GM23338 (cell line): ENCODE results near the gene CNTNAP4. TPM values are rescaled to one million over a fixed set of nuclear protein-coding genes. Genes with fewer than 3 reads are reported as not detected.

ENCODE experiments used
- ATAC-seq: fragments of 200-7000 bp; cut with Tn5 transposase; 3 replicates; pipeline ENCODE4 v1.9.1; 2020
- DNase-seq: peaks from one replicate; pipeline ENCODE4 v3.0.0-alpha.2; 2015; ENCODE audit warnings: low spot score
- H2AFZ ChIP-seq: fragments of 200-600 bp; sonication (generic); 2 replicates; pipeline ENCODE4 v1.8.0; 2016; ENCODE audit warnings: antibody characterized with exemption, mild to moderate bottlenecking, moderate library complexity
- H3F3A ChIP-seq: fragments of 200-600 bp; sonication (generic); replicated peaks from 2 replicates; pipeline ENCODE4 v1.8.0; 2017; ENCODE audit warnings: antibody characterized with exemption, mixed run types, low read depth
- H3K27ac ChIP-seq: fragments of 200-600 bp; sonication (generic); 2 replicates; pipeline ENCODE4 v1.6.1; 2016; ENCODE audit warnings: low read depth
- H3K27me3 ChIP-seq: fragments of 200-600 bp; sonication (generic); 2 replicates; pipeline ENCODE4 v1.8.0; 2016; ENCODE audit warnings: mild to moderate bottlenecking, mixed run types, moderate library complexity; ENCODE audit not compliant: insufficient read depth
- H3K36me3 ChIP-seq: fragments of 200-600 bp; sonication (generic); 2 replicates; pipeline ENCODE4 v1.8.0; 2016; ENCODE audit warnings: mild to moderate bottlenecking; ENCODE audit not compliant: insufficient read depth
- H3K4me1 ChIP-seq: fragments of 200-600 bp; sonication (generic); 2 replicates; pipeline ENCODE4 v1.8.0; 2016; ENCODE audit warnings: mild to moderate bottlenecking, moderate library complexity; ENCODE audit not compliant: insufficient read depth
- H3K4me2 ChIP-seq: fragments of 200-600 bp; sonication (generic); 2 replicates; pipeline ENCODE4 v1.7.1; 2017; ENCODE audit warnings: mixed run types
- H3K4me3 ChIP-seq: fragments of 200-600 bp; sonication (generic); 2 replicates; pipeline ENCODE4 v1.6.1; 2016; ENCODE audit warnings: mixed run types
- H3K79me2 ChIP-seq: fragments of 200-600 bp; sonication (generic); replicated peaks from 2 replicates; pipeline ENCODE4 v1.8.0; 2017; ENCODE audit warnings: mild to moderate bottlenecking; ENCODE audit not compliant: insufficient read depth
- H3K9me2 ChIP-seq: fragments of 200-600 bp; sonication (generic); 2 replicates; pipeline ENCODE4 v1.8.0; 2017; ENCODE audit not compliant: insufficient read depth
- H4K20me1 ChIP-seq: fragments of 200-600 bp; sonication (generic); replicated peaks from 2 replicates; pipeline ENCODE4 v1.8.0; 2017; ENCODE audit warnings: mild to moderate bottlenecking; ENCODE audit not compliant: insufficient read depth
- H3K27ac Mint-ChIP-seq: 2 replicates; pipeline ENCODE4 v1.8.0; 2020; ENCODE audit warnings: inconsistent platforms, mild to moderate bottlenecking, moderate library complexity, mixed read lengths
- H3K27me3 Mint-ChIP-seq: 3 replicates; pipeline ENCODE4 v1.8.0; 2022; ENCODE audit warnings: low read depth, mild to moderate bottlenecking, moderate library complexity, mixed read lengths, inconsistent platforms; ENCODE audit not compliant: insufficient read depth, poor library complexity
- H3K36me3 Mint-ChIP-seq: 3 replicates; pipeline ENCODE4 v1.8.0; 2021; ENCODE audit warnings: low read depth, mild to moderate bottlenecking, inconsistent platforms, moderate library complexity, mixed read lengths
- H3K4me1 Mint-ChIP-seq: 3 replicates; pipeline ENCODE4 v1.8.0; 2020; ENCODE audit warnings: mild to moderate bottlenecking, inconsistent platforms, mixed read lengths
- H3K4me3 Mint-ChIP-seq: 3 replicates; pipeline ENCODE4 v1.8.0; 2021; ENCODE audit warnings: moderate library complexity, mild to moderate bottlenecking, inconsistent platforms, mixed read lengths
- H3K9me3 Mint-ChIP-seq: 3 replicates; pipeline ENCODE4 v1.8.0; 2020; ENCODE audit warnings: moderate library complexity, mild to moderate bottlenecking, inconsistent platforms, mixed read lengths
- CREB1 ChIP-seq: fragments of 250-450 bp; sonication (Bioruptor Pico); IDR thresholded peaks from 2 replicates; pipeline ENCODE4 v1.5.0; 2020; ENCODE audit warnings: low read depth, mild to moderate bottlenecking, moderate library complexity
- CTCF ChIP-seq, 2 experiments: fragments of 200-600 bp in 1 of 2; sonication (generic) in 1 of 2; conservative IDR thresholded peaks; 2 replicates each; pipeline versions ENCODE4 v1.5.1 to v1.6.1; 2016 to 2017; ENCODE audit warnings: antibody characterized with exemption in 2 of 2, low read depth in 2 of 2, mild to moderate bottlenecking in 2 of 2, moderate library complexity in 1 of 2
- ETS1 ChIP-seq: IDR thresholded peaks from 2 replicates; pipeline ENCODE4 v1.6.1; 2016; ENCODE audit warnings: antibody characterized with exemption
- NANOG ChIP-seq: IDR thresholded peaks from 2 replicates; pipeline ENCODE4 v1.6.1; 2016; ENCODE audit warnings: antibody characterized with exemption, borderline replicate concordance
- POLR2AphosphoS5 ChIP-seq: IDR thresholded peaks from 2 replicates; pipeline ENCODE4 v1.6.1; 2016; ENCODE audit warnings: antibody characterized with exemption, low read depth
- STAT1 ChIP-seq: IDR thresholded peaks from one replicate; pipeline ENCODE4 v1.6.1; 2016; ENCODE audit warnings: antibody characterized with exemption; ENCODE audit not compliant: unreplicated experiment
- ZNF114 ChIP-seq: fragments of 250-450 bp; sonication (Bioruptor Pico); IDR thresholded peaks from 2 replicates; pipeline ENCODE4 v1.5.0; 2020; ENCODE audit warnings: mild to moderate bottlenecking, moderate library complexity
- ZNF331 ChIP-seq: fragments of 250-450 bp; sonication (Bioruptor Pico); IDR thresholded peaks from 2 replicates; pipeline ENCODE4 v1.5.0; 2020; ENCODE audit warnings: low read depth, mild to moderate bottlenecking, moderate library complexity
- polyA plus RNA-seq: library from polyadenylated mRNA; unstranded; fragments of >200 nt; fragmentation: Nextera tagmentation; extraction: Ambion mirVana; gene quantifications from 2 replicates; pipeline ENCODE4 v1.2.1, GENCODE V29; 2016
- total RNA-seq: library from RNA; depleted of rRNA; stranded (reverse); fragments of >200 nt; shearing (Covaris generic); gene quantifications from 2 replicates; pipeline ENCODE4 v1.2.3, GENCODE V29; 2014
- TF ChIP-seq, protein P1 (sequence below): fragments of 250-450 bp; sonication (Bioruptor Pico); IDR thresholded peaks from 2 replicates; pipeline ENCODE4 v1.5.0; 2020; ENCODE audit warnings: mild to moderate bottlenecking, moderate library complexity
- TF ChIP-seq, protein P2 (sequence below): IDR thresholded peaks from one replicate; pipeline ENCODE4 v1.6.1; 2018; ENCODE audit warnings: antibody characterized with exemption; ENCODE audit not compliant: unreplicated experiment

The CNTNAP4 gene
- total and polyA plus RNA-seq, 2 experiments from 2014 or later = not detected

DNA sequence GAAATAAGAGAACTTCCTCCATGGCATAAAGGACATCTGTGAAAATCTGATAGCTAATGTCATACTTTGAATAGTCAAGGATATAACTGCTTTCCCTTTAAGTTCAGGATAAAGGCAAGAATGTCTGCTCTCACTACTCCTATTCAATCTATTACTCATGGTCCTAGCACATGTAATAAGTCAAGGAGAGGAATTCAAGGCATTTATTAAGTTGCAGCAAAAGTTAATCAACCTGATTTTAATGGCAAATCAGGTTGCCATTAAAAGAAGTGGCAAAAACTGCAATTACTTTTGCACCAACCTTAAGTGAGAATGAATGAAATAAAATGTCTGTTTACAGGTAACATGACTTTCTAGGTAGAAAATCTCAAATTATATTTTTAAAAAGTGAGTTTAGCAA is 225.9 kb downstream of the CNTNAP4 start:
- H3K36me3 ChIP-seq = no peaks in the 10 kb centered on the region
- Mint-ChIP-seq H3K4me3 (no peak overlapping the region), H3K36me3 (0 out of 3 replicates have a peak, but pooled peaks cover 3% of the 10 kb centered on the region), H3K27ac (no peak overlapping the region), H3K4me1 (no peaks in the 10 kb centered on the region), H3K9me3 (peaks cover 43% of the 10 kb centered on the region), H3K27me3 (no peaks in the 10 kb centered on the region)
- ATAC-seq (no peak), DNase-seq (no peak)
- H3K27me3 ChIP-seq = no peaks in the 10 kb centered on the region
- no peaks in the 10 kb centered on the region for H3F3A ChIP-seq
- H3K4me2 ChIP-seq = no peak overlapping the region
- no peaks in the 10 kb centered on the region for H3K4me1 ChIP-seq
- H3K4me3 ChIP-seq = no peak overlapping the region
- H3K79me2 ChIP-seq = no peaks in the 10 kb centered on the region
- H3K27ac ChIP-seq = no peak overlapping the region
- H4K20me1 ChIP-seq = no peaks in the 10 kb centered on the region
- TF ChIP-seq CREB1 (CRISPR knock-in tag) (no peak), NANOG (no peak)
- no peak overlapping the region for H2AFZ ChIP-seq
- no peaks in the 10 kb centered on the region for H3K9me2 ChIP-seq

DNA sequence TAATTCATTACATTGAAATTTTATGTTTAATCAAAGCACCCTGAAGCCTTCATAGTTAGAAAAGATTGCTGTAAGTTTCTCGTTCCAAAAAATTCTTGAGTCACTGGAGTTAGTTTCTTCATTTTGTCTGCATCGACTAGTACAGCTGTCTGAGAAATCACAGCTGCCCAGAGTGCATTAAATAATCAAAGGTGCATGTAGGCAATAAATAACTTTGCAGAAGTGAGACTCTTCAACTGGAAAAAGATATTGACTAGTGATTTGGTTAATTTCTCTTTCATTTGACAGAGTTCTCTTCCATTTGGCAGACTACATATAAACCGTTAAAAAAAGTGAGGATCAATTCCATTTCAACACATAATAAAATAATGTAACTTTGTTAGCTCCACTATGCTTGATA is 234.0 kb downstream of the CNTNAP4 start:
- no peaks in the 10 kb centered on the region for H3K4me1 Mint-ChIP-seq
- Histone ChIP-seq H3K36me3 (no peaks in the 10 kb centered on the region), H2AFZ (no peak overlapping the region), H3K79me2 (no peaks in the 10 kb centered on the region), H3K4me2 (no peak overlapping the region), H4K20me1 (no peaks in the 10 kb centered on the region), H3K4me1 (no peaks in the 10 kb centered on the region), H3F3A (no peaks in the 10 kb centered on the region), H3K9me2 (no peaks in the 10 kb centered on the region), H3K4me3 (no peak overlapping the region), H3K27ac (no peak overlapping the region), H3K27me3 (no peaks in the 10 kb centered on the region)
- H3K27ac Mint-ChIP-seq = no peak overlapping the region
- H3K9me3 Mint-ChIP-seq = peaks cover 40% of the 10 kb centered on the region
- ATAC-seq (no peak), DNase-seq (no peak)
- no peaks in the 10 kb centered on the region for H3K27me3 Mint-ChIP-seq
- no peak overlapping the region for H3K4me3 Mint-ChIP-seq
- peaks cover 5% of the 10 kb centered on the region; the same call in 1 of the 3 replicates for H3K36me3 Mint-ChIP-seq
- no peak for TF ChIP-seq POLR2AphosphoS5
- TF ChIP-seq NANOG = no peak
- TF ChIP-seq ETS1 = no peak
- TF ChIP-seq CREB1 (CRISPR knock-in tag) = no peak
- no peak for TF ChIP-seq STAT1
- TF ChIP-seq, protein P1, sequence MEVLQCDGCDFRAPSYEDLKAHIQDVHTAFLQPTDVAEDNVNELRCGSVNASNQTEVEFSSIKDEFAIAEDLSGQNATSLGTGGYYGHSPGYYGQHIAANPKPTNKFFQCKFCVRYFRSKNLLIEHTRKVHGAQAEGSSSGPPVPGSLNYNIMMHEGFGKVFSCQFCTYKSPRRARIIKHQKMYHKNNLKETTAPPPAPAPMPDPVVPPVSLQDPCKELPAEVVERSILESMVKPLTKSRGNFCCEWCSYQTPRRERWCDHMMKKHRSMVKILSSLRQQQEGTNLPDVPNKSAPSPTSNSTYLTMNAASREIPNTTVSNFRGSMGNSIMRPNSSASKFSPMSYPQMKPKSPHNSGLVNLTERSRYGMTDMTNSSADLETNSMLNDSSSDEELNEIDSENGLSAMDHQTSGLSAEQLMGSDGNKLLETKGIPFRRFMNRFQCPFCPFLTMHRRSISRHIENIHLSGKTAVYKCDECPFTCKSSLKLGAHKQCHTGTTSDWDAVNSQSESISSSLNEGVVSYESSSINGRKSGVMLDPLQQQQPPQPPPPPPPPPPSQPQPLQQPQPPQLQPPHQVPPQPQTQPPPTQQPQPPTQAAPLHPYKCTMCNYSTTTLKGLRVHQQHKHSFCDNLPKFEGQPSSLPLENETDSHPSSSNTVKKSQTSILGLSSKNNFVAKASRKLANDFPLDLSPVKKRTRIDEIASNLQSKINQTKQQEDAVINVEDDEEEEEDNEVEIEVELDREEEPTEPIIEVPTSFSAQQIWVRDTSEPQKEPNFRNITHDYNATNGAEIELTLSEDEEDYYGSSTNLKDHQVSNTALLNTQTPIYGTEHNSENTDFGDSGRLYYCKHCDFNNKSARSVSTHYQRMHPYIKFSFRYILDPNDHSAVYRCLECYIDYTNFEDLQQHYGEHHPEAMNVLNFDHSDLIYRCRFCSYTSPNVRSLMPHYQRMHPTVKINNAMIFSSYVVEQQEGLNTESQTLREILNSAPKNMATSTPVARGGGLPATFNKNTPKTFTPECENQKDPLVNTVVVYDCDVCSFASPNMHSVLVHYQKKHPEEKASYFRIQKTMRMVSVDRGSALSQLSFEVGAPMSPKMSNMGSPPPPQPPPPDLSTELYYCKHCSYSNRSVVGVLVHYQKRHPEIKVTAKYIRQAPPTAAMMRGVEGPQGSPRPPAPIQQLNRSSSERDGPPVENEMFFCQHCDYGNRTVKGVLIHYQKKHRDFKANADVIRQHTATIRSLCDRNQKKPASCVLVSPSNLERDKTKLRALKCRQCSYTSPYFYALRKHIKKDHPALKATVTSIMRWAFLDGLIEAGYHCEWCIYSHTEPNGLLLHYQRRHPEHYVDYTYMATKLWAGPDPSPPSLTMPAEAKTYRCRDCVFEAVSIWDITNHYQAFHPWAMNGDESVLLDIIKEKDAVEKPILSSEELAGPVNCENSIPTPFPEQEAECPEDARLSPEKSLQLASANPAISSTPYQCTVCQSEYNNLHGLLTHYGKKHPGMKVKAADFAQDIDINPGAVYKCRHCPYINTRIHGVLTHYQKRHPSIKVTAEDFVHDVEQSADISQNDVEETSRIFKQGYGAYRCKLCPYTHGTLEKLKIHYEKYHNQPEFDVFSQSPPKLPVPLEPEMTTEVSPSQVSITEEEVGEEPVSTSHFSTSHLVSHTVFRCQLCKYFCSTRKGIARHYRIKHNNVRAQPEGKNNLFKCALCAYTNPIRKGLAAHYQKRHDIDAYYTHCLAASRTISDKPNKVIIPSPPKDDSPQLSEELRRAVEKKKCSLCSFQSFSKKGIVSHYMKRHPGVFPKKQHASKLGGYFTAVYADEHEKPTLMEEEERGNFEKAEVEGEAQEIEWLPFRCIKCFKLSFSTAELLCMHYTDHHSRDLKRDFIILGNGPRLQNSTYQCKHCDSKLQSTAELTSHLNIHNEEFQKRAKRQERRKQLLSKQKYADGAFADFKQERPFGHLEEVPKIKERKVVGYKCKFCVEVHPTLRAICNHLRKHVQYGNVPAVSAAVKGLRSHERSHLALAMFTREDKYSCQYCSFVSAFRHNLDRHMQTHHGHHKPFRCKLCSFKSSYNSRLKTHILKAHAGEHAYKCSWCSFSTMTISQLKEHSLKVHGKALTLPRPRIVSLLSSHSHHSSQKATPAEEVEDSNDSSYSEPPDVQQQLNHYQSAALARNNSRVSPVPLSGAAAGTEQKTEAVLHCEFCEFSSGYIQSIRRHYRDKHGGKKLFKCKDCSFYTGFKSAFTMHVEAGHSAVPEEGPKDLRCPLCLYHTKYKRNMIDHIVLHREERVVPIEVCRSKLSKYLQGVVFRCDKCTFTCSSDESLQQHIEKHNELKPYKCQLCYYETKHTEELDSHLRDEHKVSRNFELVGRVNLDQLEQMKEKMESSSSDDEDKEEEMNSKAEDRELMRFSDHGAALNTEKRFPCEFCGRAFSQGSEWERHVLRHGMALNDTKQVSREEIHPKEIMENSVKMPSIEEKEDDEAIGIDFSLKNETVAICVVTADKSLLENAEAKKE (CRISPR knock-in tag) = no peak
- TF ChIP-seq, protein P2, sequence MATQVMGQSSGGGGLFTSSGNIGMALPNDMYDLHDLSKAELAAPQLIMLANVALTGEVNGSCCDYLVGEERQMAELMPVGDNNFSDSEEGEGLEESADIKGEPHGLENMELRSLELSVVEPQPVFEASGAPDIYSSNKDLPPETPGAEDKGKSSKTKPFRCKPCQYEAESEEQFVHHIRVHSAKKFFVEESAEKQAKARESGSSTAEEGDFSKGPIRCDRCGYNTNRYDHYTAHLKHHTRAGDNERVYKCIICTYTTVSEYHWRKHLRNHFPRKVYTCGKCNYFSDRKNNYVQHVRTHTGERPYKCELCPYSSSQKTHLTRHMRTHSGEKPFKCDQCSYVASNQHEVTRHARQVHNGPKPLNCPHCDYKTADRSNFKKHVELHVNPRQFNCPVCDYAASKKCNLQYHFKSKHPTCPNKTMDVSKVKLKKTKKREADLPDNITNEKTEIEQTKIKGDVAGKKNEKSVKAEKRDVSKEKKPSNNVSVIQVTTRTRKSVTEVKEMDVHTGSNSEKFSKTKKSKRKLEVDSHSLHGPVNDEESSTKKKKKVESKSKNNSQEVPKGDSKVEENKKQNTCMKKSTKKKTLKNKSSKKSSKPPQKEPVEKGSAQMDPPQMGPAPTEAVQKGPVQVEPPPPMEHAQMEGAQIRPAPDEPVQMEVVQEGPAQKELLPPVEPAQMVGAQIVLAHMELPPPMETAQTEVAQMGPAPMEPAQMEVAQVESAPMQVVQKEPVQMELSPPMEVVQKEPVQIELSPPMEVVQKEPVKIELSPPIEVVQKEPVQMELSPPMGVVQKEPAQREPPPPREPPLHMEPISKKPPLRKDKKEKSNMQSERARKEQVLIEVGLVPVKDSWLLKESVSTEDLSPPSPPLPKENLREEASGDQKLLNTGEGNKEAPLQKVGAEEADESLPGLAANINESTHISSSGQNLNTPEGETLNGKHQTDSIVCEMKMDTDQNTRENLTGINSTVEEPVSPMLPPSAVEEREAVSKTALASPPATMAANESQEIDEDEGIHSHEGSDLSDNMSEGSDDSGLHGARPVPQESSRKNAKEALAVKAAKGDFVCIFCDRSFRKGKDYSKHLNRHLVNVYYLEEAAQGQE = no peak
- TF ChIP-seq ZNF331 = no peak
- no peak for TF ChIP-seq CTCF (conservative IDR thresholded peaks at IDR 0.05; ENCODE audit: low read depth in 2 of 2)
- no peak for TF ChIP-seq ZNF114 (CRISPR knock-in tag)
